Pancreas (tissue), 10 donors: ENCODE measurements around the gene ADAMTS14. TPM values are rescaled to one million over a fixed set of nuclear protein-coding genes. Genes with fewer than 3 reads are reported as not detected.

ENCODE experiments used
- ATAC-seq, 4 donors: fragments of 200-7000 bp; cut with Tn5 transposase; one replicate each; pipeline versions ENCODE4 v1.8.0 to v1.9.1; 2020; ENCODE audit warnings: mild to moderate bottlenecking in 4 of 4, moderate library complexity in 4 of 4
- DNase-seq, 6 donors: peaks; one replicate each; pipeline ENCODE4 v3.0.0-alpha.2; 2020
- FAIRE-seq: peaks from 2 replicates; lab custom pipeline; 2012; peaks lifted over from hg19 to GRCh38; lab: Jason Lieb, UNC
- H3K27ac ChIP-seq, 4 donors: fragments of 200-600 bp; sonication (generic); 1 replicate in 3 of 4; 2 replicates in 1 of 4; pipeline versions ENCODE4 v1.5.0 to v1.8.0; 2020
- H3K27me3 ChIP-seq, 4 donors: fragments of 200-600 bp; one replicate each; pipeline ENCODE4 v1.8.0; 2021
- H3K36me3 ChIP-seq, 3 donors: fragments of 200-600 bp; sonication (generic) in 1 of 3; one replicate each; pipeline versions ENCODE4 v1.5.0 to v1.8.0; 2020 to 2021
- H3K4me1 ChIP-seq, 3 donors: fragments of 200-600 bp; one replicate each; pipeline ENCODE4 v1.8.0; 2021
- H3K4me3 ChIP-seq, 4 donors: fragments of 200-600 bp; sonication (generic) in 2 of 4; one replicate each; pipeline versions ENCODE4 v1.5.0 to v1.8.0; 2020 to 2021
- H3K9me3 ChIP-seq, 4 donors: fragments of 200-600 bp; one replicate each; pipeline ENCODE4 v1.8.0; 2021
- CTCF ChIP-seq, 4 donors: fragments of 200-600 bp; sonication (generic) in 3 of 4; IDR thresholded peaks; one replicate each; pipeline versions ENCODE4 v1.5.0 to v1.8.0; 2021; ENCODE audit warnings: antibody characterized with exemption in 4 of 4
- whole genome bisulfite sequencing, 2 donors: extraction: QIAGEN DNeasy Blood & Tissue Kit; methylation state at CpG; one replicate each; pipeline ENCODE4 v1.1.7; 2013; 5-methylcytosine and 5-hydroxymethylcytosine counted together
- intact Hi-C, 3 donors: fragments of 100-400 bp; cut with DNase I; formaldehyde crosslinking; loops; one replicate each; pipeline versions ENCODE4 v1.11.1 to v1.14.2; 2022
- polyA plus RNA-seq, 2 donors: library from polyadenylated mRNA; stranded (reverse); fragments of 200-250 nt; gene quantifications; one replicate each; pipeline ENCODE4 v1.2.3, GENCODE V29; 2013
- total RNA-seq, 6 donors: library from RNA; stranded (reverse); fragmentation: NEBNext Ultra II Directional in 4 of 6; extraction: Animal tissue kit (Norgen Biotek cat#: 25700) in 4 of 6; gene quantifications; one replicate each; pipeline versions ENCODE4 v1.2.1 to v1.2.4, GENCODE V29; 2021 to 2023
- donor health status: healthy with polysubstance abuse.
- donor health status: DM: no; HTN: no; CAD: no; lungs with moderate emphysema.
- donor health status: DM: no; HTN: no; CAD: no.
- donor health status: control.
- donor health status: control.
- donor health status: Bipolar disorder and iron deficiency.
- donor health status: DM: yes; HTN: yes; CAD: no.
- donor health status: DM: no; HTN: no; CAD: no.
- donor health status: DM: no; HTN: no; CAD: no.
- donor health status: DM: yes; HTN: yes; CAD: no.

ADAMTS14 gene
- total and polyA plus RNA-seq, 8 donors: 0.06 to 2.2 (median 0.23) TPM; not detected in 2

DNA sequence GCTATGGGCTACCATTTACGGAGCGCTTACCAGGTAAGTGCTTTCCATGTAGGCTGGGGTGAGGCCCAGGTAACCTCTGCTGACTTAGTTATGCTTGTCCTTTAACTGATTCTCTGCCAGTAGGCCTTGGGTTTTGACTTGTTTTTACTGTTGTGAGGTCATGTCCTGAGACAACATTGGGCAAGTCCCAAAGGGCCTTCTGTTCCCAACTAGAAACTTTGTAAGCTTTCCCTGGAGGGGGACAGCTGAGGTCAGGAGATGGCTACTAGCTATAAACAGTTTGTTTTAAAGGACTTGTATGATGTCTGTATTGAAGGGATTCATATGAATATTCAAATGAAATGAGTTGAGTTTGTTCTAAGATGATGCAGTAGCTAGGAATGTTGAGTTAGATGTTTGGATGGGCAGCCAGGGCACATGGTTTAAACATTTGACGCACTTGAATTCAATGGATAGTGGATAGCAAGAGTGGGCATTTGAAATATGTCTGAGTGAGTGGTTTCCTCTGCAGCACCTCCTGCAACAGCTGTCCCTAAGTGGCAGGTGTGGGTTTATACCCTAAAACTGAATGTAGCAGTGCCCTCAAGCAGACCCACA is 133.4 kb downstream of the ADAMTS14 start:
- WGBS, 2 donors: 94 to 97% methylated on average over 3 of the region's 3 CpGs
- no peak for FAIRE-seq
- no peaks in the 10 kb centered on the region for H3K36me3 ChIP-seq

DNA sequence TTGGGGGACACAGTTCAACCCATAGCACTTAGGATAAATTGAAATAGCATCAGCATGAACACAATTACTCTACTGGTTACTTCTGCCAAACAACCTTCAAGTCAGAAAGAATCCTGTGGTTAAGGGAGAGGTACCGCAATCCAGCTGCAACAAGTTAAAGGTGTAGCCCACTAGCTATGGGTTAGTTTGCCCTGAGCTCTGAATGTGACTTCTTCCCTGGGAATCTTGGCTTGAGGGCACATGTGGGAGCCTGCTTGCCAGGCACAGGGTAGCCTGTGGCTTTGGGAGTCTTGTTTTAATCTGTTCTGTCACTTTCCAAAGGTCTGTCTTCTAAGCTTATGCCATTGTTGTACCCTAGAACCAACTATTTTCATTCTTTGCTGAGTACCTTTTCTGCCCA is 134.5 kb downstream of the ADAMTS14 start:
- Histone ChIP-seq H3K27me3 (no peaks in the 10 kb centered on the region), H3K4me1 (no peaks in the 10 kb centered on the region), H3K4me3 (no peak overlapping the region), H3K36me3 (no peaks in the 10 kb centered on the region), H3K9me3 (no peaks in the 10 kb centered on the region), H3K27ac (no peak overlapping the region)
- FAIRE-seq: no peak
- DNase-seq: no peak
- 97 to 100% methylated on average over 1 of the region's 1 CpG for WGBS, 2 donors
- TF ChIP-seq CTCF (IDR thresholded peaks at IDR 0.05): no peak
- no peak for ATAC-seq
- intact Hi-C loops: no loop called here

More for the DNA sequence above, 133.4 kb downstream of the ADAMTS14 start:
- H3K27ac ChIP-seq: no peak overlapping the region
- DNase-seq (no peak), ATAC-seq (no peak)
- no peaks in the 10 kb centered on the region for H3K27me3 ChIP-seq
- H3K4me1 ChIP-seq: no peaks in the 10 kb centered on the region
- no peaks in the 10 kb centered on the region for H3K9me3 ChIP-seq
- intact Hi-C loops: no loop called here
- no peak for TF ChIP-seq CTCF (IDR thresholded peaks at IDR 0.05)
- no peak overlapping the region for H3K4me3 ChIP-seq

DNA sequence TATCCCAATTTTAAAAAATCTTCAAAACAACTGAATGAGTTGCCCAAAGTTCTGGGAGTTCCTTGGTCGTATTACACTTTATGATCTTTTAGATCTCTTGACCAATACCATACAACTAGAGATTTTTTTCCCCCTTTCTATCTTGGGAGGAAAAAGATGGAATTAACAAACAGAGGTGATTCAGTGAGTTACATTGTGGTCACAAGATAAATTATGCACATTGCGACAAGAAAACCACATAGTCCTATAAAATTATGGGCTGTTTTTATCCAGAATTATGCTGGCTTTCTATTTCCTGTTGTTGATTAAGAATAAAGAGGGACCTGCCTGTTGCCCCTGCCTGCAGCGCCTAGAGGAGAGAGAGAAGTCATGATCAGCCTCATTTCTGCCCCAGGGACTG is 135.2 kb downstream of the ADAMTS14 start:
- intact Hi-C loops: no loop called here
- ATAC-seq (no peak), FAIRE-seq (no peak)

GRCh38 chr10:70809011-70809611 is 136.8 kb downstream of the ADAMTS14 start:
- intact Hi-C loops: no loop called here
- H3K4me3 ChIP-seq: no peak overlapping the region
- no peaks in the 10 kb centered on the region for H3K36me3 ChIP-seq
- H3K4me1 ChIP-seq: no peaks in the 10 kb centered on the region
- FAIRE-seq (no peak), DNase-seq (no peak), ATAC-seq (no peak)
- H3K9me3 ChIP-seq: no peaks in the 10 kb centered on the region
- TF ChIP-seq CTCF (IDR thresholded peaks at IDR 0.05): no peak
- WGBS, 2 donors: 82 to 87% methylated on average over 6 of the region's 6 CpGs
- H3K27me3 ChIP-seq: no peaks in the 10 kb centered on the region
- no peak overlapping the region for H3K27ac ChIP-seq

More for the DNA sequence above, 135.2 kb downstream of the ADAMTS14 start:
- Histone ChIP-seq H3K4me3 (no peak overlapping the region), H3K36me3 (no peaks in the 10 kb centered on the region), H3K4me1 (no peaks in the 10 kb centered on the region), H3K27ac (no peak overlapping the region), H3K27me3 (no peaks in the 10 kb centered on the region), H3K9me3 (no peaks in the 10 kb centered on the region)
- DNase-seq: no peak
- no peak for TF ChIP-seq CTCF (IDR thresholded peaks at IDR 0.05)
- WGBS, 2 donors: 76 to 83% methylated on average over 3 of the region's 3 CpGs

DNA sequence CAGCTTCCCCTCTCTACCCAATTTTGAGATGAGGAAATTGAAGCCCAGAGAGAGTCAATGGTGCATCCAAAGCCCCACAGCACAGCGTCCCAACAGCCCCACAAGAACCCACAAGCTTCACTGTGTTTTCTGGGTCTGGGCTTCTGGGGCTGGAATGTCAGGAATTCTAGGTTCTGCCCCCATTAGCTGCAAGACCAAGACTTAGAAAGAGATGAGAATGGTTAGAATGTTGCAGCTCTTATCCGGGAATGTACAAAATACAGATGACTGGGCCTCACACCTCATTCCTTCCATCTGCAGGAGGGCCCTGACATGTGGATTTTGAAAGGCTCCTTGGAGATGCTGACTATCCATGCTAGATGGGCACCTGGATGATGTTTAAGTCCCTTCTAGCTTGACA is 137.4 kb downstream of the ADAMTS14 start:
- no peak for ATAC-seq
- Histone ChIP-seq H3K4me1 (no peaks in the 10 kb centered on the region), H3K4me3 (no peak overlapping the region), H3K27me3 (no peaks in the 10 kb centered on the region), H3K27ac (no peak overlapping the region), H3K9me3 (no peaks in the 10 kb centered on the region), H3K36me3 (no peaks in the 10 kb centered on the region)
- intact Hi-C loops: loop anchor here in 1 of 3 donors (5.0 kb wide), 1 partner anchor 73 kb away; no protein-coding TSS in a partner anchor
- DNase-seq: no peak
- no peak for FAIRE-seq
- no peak for TF ChIP-seq CTCF (IDR thresholded peaks at IDR 0.05)
- 91 to 92% methylated on average over 2 of the region's 2 CpGs for WGBS, 2 donors
